ENCODE results near the gene PUM2.

PUM2 gene

GRCh38 chr2:20229322-20230113, 121.1 kb downstream of the PUM2 start:
- no peak for DNase-seq (ENCODE audit: low spot score)

GRCh38 chr2:20227894-20228505, 122.6 kb downstream of the PUM2 start:
- DNase-seq (ENCODE audit: low spot score), result no peak

DNA sequence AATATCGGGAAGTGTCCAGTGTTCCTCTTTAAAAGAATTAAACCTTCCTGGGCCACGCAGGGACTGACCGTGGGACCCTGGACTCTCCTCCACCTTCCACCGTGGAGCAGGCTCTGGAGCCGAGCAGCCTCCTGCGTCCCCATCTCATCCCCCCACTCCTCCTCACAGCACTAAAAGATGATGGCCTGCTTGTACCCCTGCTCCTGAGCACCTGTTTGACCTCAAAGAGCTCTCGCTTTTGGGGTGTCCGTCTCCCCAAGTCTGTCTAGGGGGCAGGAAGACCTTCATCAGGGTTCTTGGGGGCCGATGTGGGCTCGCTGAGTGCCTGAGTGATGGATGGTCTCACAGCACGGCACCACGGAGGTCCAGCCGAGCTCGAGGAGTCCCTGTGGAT, 124.5 kb downstream of the PUM2 start:
- no peak for DNase-seq (ENCODE audit: low spot score)

DNA sequence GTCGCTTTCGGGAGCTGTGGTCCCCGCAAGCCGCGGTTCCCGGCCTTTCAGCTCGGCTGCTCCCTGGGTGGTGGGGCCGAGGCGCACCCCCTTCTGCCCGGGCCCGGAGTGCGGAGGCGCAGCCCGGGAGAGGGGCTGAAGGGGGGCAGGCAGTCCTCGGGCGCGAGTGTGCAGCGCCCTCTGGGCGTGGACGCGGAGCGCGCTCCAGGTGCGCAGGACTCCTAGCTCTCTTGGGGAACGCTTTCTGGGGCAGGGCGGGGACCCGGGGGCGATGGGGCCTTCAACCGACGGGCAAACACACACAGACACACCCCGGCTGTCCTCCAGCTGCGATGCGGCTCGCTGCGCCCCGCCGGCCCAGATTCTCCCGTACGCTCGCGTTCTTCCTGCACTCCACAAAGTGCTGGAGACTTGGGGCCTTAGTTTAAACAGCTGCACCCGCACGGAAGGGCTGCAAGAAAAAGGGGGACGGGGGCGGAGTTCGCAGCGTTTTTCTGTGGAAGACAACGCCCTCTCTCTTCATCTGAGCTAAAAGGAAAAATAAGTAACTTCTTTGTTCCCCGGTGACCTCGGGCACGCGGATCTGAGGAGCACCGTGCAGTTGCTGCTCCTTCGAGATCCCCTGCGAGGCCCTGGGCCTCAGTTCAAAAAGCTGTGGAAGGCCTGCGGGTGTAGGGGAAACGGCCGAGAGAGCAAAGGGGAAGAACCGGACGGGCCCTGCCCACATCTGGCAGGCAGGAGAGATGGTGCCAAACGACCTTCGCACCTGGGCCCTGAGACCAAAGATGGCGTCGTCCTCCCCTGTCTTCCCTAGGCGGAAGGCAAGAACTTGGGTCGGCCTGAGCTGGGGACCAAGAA, 125.1 kb downstream of the PUM2 start:
- peak; percentile 34 for DNase-seq (ENCODE audit: low spot score)

- peak; percentile 38 for DNase-seq (ENCODE audit: low spot score)
Observed at GRCh38 chr2:20224716-20225293, 125.8 kb downstream of the PUM2 start, which contains the start of gene SDC1. Gene SDC1, minus strand, starts transcription at chr2:20225130. Its CDS starts 263 bp downstream, at chr2:20224867.

GRCh38 chr2:20224164-20224715, 126.4 kb downstream of the PUM2 start:
- no peak for DNase-seq (ENCODE audit: low spot score)

DNA sequence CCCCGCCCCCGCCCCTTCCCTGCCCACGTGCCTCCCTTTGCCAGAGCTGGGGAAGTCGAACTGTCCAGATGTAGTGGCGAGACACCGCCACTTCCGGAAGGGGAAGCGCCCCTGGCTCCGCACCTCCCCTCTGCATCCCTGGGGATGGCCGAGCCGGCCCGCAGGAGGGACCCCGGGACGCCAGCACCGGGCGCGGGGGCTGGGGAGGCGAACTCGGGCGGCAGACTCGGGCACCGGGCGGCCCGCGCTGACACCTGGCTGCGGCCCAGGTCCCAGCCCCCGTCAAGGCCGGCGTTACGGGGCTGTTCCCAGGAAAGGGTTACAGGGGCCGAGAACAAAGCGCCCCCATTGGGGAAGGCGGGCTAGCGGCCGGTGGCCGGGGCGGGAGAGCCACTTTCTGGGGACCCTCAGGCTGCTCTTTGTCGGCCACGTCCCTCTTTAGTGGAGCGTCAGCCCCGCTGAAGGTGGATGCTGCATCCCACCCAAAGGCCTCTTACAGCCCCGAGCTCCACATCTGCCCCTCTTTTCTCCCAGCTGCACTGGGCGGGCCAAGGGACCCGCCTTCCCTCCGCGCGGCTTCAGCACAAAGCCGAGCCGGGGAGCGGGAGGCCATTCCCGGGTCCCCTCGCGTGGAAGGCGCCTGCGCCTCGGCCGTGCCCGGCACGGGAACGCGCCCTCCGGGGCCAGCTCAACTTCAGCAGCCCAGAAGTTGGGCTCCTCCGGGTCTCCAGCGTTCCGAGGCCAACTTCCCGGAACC, 127.1 kb downstream of the PUM2 start:
- DNase-seq (ENCODE audit: low spot score), result no peak

GRCh38 chr2:20222769-20223406, 127.8 kb downstream of the PUM2 start:
- no peak for DNase-seq (ENCODE audit: low spot score)

DNA sequence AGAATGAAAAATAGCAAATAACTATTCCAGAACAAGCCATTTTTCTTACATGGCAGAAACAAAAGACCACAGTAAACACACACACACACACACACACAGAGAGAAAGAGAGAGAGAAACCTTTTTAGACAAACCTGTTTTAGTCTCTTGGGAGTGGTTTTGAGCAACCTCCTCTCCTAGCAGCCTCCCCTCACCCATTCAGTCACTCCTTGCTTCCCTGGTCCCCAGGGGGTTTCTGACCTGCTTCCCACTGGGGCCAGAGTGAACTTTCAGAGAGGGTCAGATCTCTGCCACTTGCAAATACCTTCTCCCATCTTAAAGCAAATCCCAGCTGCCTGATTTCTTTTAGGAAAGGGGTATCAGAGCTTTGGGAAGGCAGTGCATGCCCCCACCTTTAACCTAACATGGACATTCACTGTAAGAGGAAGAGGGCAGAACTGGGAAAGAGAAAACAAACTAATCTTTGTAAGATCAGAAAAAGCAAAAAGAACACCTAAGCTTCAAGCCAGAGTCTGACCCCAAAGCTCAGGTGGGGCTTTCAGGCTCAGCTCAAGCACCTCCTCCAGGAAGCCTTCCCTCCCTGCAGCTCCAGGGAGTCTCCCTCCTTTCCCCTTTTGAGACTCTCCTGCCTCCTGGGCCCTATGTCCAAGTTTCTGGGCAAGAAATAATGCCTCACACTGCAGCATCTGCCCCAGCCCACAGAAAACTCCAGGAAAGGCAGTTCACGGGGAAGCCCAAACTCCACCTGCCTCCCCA, 128.5 kb downstream of the PUM2 start:
- DNase-seq (ENCODE audit: low spot score), result no peak

- DNase-seq (ENCODE audit: low spot score), result no peak
Observed at GRCh38 chr2:20221555-20221973, 129.1 kb downstream of the PUM2 start.

DNA sequence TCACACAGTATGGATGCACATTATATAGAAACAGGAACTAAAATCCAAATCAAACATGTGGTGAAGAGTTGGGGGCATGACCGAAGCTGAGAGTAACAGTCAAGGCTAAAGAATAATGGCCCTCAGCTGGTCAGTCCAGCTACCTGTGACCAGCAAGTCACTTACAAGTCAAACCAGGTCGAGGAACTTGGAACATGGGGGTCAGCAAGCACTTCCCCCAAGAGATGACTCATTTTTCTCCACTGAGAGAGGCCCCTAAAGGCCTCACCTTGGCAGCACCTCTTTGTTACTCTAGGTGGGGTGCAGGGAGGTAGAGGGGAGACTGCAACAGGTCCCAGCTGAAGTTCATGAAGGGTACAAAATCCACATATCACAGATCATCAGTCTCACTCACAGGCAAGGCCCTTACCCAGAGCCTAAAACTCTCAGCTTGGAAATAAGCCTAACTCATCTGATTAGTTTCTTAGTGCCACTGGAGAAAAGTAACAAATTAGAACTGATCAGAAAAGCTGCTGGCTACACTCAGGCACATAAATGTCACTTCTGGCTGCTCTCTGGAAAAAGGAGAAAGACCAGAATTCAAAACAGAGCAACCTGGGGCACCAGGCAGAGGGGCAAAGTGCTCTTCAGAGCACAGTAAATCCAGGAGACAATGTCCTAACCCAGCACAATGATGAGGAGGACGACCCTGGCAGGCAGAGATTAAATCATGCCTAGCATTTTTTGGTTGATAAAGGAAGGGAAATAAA, 129.7 kb downstream of the PUM2 start:
- DNase-seq (ENCODE audit: low spot score), result no peak

GRCh38 chr2:20219763-20220380, 130.8 kb downstream of the PUM2 start:
- DNase-seq (ENCODE audit: low spot score), result no peak

GRCh38 chr2:20218331-20219320, 132.0 kb downstream of the PUM2 start:
- DNase-seq (ENCODE audit: low spot score), result no peak

- no peak for DNase-seq (ENCODE audit: low spot score)
Observed at GRCh38 chr2:20217041-20217970, 133.3 kb downstream of the PUM2 start.

- DNase-seq (ENCODE audit: low spot score), result no peak
Observed at GRCh38 chr2:20216130-20217025, 134.3 kb downstream of the PUM2 start.

All from cerebellar cortex (tissue), 1 donor.